Caco-2 (cell line): ENCODE data around the gene GALNT17. TPM values are rescaled to one million over a fixed set of nuclear protein-coding genes. Genes with fewer than 3 reads are reported as not detected.

Experiments
- BruUV-seq: library from RNA; stranded (reverse); fragments of 400-500 nt; replicated peaks from 2 replicates; lab custom pipeline; 2021; lab: Mats Ljungman, UMichigan
- CTCF ChIA-PET: fragments of 300-600 bp; sonication (Branson Sonifier 250); formaldehyde crosslinking; loops from one replicate; lab custom pipeline; 2022; ENCODE audit warnings: antibody characterized with exemption; lab: Charles Lee
- POLR2A ChIA-PET: fragments of 300-600 bp; sonication (Branson Sonifier 250); formaldehyde crosslinking; loops from one replicate; lab custom pipeline; 2022; ENCODE audit warnings: antibody characterized with exemption; lab: Charles Lee
- DNase-seq, 2 experiments: peaks; one replicate each; pipeline versions ENCODE4 v3.0.0 to v3.0.0-alpha.2; 2020 to 2022
- H3K27me3 ChIP-seq: replicated peaks from 2 replicates; pipeline ENCODE4 v1.6.0; 2011; ENCODE audit warnings: low read length; ENCODE audit not compliant: control insufficient read depth, insufficient read depth
- H3K36me3 ChIP-seq: 2 replicates; pipeline ENCODE4 v1.5.1; 2011; ENCODE audit warnings: low read length; ENCODE audit not compliant: control insufficient read depth, insufficient read depth
- H3K4me1 ChIP-seq: fragments of 250-450 bp; sonication (Bioruptor Pico); 2 replicates; pipeline ENCODE4 v1.5.1; 2020; ENCODE audit warnings: mild to moderate bottlenecking
- H3K4me3 ChIP-seq: 2 replicates; pipeline ENCODE4 v1.5.1; 2011; ENCODE audit warnings: low read depth, mild to moderate bottlenecking, control low read depth, low read length
- H3K9me3 ChIP-seq: fragments of 250-450 bp; sonication (Bioruptor Pico); 2 replicates; pipeline ENCODE4 v1.5.1; 2020; ENCODE audit warnings: mild to moderate bottlenecking, moderate library complexity
- H3K27ac Mint-ChIP-seq: one replicate; pipeline ENCODE4 v1.8.0; 2022; ENCODE audit warnings: mixed read lengths; ENCODE audit not compliant: unreplicated experiment
- H3K27me3 Mint-ChIP-seq: one replicate; pipeline ENCODE4 v1.8.0; 2022; ENCODE audit warnings: mixed read lengths; ENCODE audit not compliant: insufficient read depth, unreplicated experiment
- H3K36me3 Mint-ChIP-seq: one replicate; pipeline ENCODE4 v1.8.0; 2022; ENCODE audit warnings: mild to moderate bottlenecking, mixed read lengths; ENCODE audit not compliant: insufficient read depth, unreplicated experiment
- H3K4me1 Mint-ChIP-seq: one replicate; pipeline ENCODE4 v1.8.0; 2022; ENCODE audit warnings: low read depth, mixed read lengths; ENCODE audit not compliant: unreplicated experiment
- H3K4me3 Mint-ChIP-seq: one replicate; pipeline ENCODE4 v1.8.0; 2022; ENCODE audit warnings: mild to moderate bottlenecking, moderate library complexity, mixed read lengths; ENCODE audit not compliant: unreplicated experiment
- H3K9me3 Mint-ChIP-seq: one replicate; pipeline ENCODE4 v1.8.0; 2022; ENCODE audit warnings: mixed read lengths; ENCODE audit not compliant: unreplicated experiment
- CTCF ChIP-seq, 2 experiments: fragments of 200-600 bp in 1 of 2; IDR thresholded peaks; 1 replicate in 1 of 2; 2 replicates in 1 of 2; pipeline versions ENCODE4 v1.5.1 to v1.8.0; 2011 to 2022; ENCODE audit warnings: antibody characterized with exemption in 1 of 2, control low read depth in 1 of 2, inconsistent platforms in 1 of 2, low read depth in 1 of 2, low read length in 1 of 2, mild to moderate bottlenecking in 1 of 2, moderate library complexity in 1 of 2; ENCODE audit not compliant: insufficient read depth in 1 of 2, severe bottlenecking in 1 of 2, unreplicated experiment in 1 of 2
- intact Hi-C: fragments of 100-400 bp; cut with micrococcal nuclease; formaldehyde crosslinking; loops from one replicate; pipeline ENCODE4 v1.10.0; 2022; ENCODE audit not compliant: unreplicated experiment
- total RNA-seq: library from RNA; stranded (reverse); gene quantifications from 2 replicates; pipeline ENCODE4 v1.2.3, GENCODE V29; 2022

Gene GALNT17
- total RNA-seq, 1 experiment from 2014 or later, result not detected

DNA sequence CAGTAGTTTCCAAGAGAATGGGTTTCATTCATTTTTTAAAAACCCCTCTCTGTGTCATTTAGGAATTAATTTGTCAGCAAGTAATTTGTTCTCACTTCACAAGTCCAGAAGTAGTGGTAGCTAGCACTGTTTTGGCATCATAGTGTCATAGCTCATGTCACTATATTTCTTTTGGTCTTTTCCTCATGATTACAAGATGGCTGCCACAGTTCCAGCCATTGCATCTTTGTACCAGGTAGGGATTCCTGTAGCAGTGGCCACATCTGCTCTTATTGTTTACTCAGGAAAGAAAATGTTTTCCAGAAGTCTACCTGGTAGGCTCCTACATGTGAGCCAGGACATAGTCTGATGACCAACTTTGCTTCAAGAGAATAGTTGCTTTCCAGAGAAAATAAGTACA, 16.2 kb downstream of the GALNT17 start:
- H3K27me3 ChIP-seq, result no peaks in the 10 kb centered on the region
- H3K27ac Mint-ChIP-seq, result no peak overlapping the region
- BruUV-seq, result no TSS peak
- no peaks in the 10 kb centered on the region for H3K36me3 ChIP-seq
- no peak for DNase-seq
- ChIA-PET CTCF (no interaction called here), POLR2A (no interaction called here)
- no peaks in the 10 kb centered on the region for H3K27me3 Mint-ChIP-seq
- H3K4me3 Mint-ChIP-seq, result no peak overlapping the region
- H3K4me1 ChIP-seq, result no peaks in the 10 kb centered on the region
- no peaks in the 10 kb centered on the region for H3K4me1 Mint-ChIP-seq
- H3K9me3 Mint-ChIP-seq, result peaks cover 10% of the 10 kb centered on the region
- intact Hi-C loops, result no loop called here
- H3K36me3 Mint-ChIP-seq, result no peaks in the 10 kb centered on the region
- TF ChIP-seq CTCF (IDR thresholded peaks at IDR 0.05; ENCODE audit: insufficient read depth in 1 of 2, low read depth in 1 of 2, low read length in 1 of 2, severe bottlenecking in 1 of 2, unreplicated experiment in 1 of 2), result no peak
- H3K9me3 ChIP-seq, result no peaks in the 10 kb centered on the region
- H3K4me3 ChIP-seq, result no peak overlapping the region

- no peak overlapping the region for H3K4me3 Mint-ChIP-seq
- Histone ChIP-seq H3K4me3 (no peak overlapping the region), H3K9me3 (no peaks in the 10 kb centered on the region), H3K4me1 (no peaks in the 10 kb centered on the region), H3K27me3 (no peaks in the 10 kb centered on the region), H3K36me3 (no peaks in the 10 kb centered on the region)
- DNase-seq, result no peak
- H3K9me3 Mint-ChIP-seq, result peaks cover 8% of the 10 kb centered on the region
- H3K4me1 Mint-ChIP-seq, result no peaks in the 10 kb centered on the region
- H3K27me3 Mint-ChIP-seq, result no peaks in the 10 kb centered on the region
- H3K36me3 Mint-ChIP-seq, result no peaks in the 10 kb centered on the region
- intact Hi-C loops, result no loop called here
- ChIA-PET POLR2A (no interaction called here), CTCF (no interaction called here)
- no TSS peak for BruUV-seq
- H3K27ac Mint-ChIP-seq, result no peak overlapping the region
- no peak for TF ChIP-seq CTCF (IDR thresholded peaks at IDR 0.05; ENCODE audit: insufficient read depth in 1 of 2, low read depth in 1 of 2, low read length in 1 of 2, severe bottlenecking in 1 of 2, unreplicated experiment in 1 of 2)
These were observed 23.3 kb downstream of the GALNT17 start for GRCh38 chr7:71155236-71155635.

DNA sequence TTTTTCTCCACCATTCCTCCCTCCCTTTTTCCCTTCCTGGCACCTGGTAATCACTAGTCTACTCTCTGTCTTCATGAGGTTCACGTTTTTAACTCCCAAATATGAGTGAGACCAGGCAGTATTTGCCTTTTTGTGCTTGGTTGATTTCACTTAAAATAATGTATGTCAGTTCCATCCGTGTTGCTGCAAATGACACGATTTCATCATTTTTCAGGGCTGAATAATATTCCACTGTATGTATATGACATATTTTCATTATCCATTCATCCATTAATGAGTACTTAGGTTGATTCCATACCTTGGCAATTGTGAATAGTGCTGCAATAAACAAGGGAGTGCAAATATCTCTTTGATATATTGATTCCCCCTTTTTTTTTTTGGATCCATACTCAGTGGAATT, 25.8 kb downstream of the GALNT17 start:
- DNase-seq, result no peak
- H3K9me3 Mint-ChIP-seq, result peaks cover 8% of the 10 kb centered on the region
- H3K27ac Mint-ChIP-seq, result no peak overlapping the region
- POLR2A ChIA-PET, result no interaction called here
- Histone ChIP-seq H3K27me3 (no peaks in the 10 kb centered on the region), H3K4me1 (no peaks in the 10 kb centered on the region), H3K36me3 (no peaks in the 10 kb centered on the region), H3K9me3 (no peaks in the 10 kb centered on the region), H3K4me3 (no peak overlapping the region)
- intact Hi-C loops, result no loop called here
- no peaks in the 10 kb centered on the region for H3K4me1 Mint-ChIP-seq
- no peak overlapping the region for H3K4me3 Mint-ChIP-seq
- no TSS peak for BruUV-seq
- CTCF ChIA-PET, result no interaction called here
- no peaks in the 10 kb centered on the region for H3K36me3 Mint-ChIP-seq
- TF ChIP-seq CTCF (IDR thresholded peaks at IDR 0.05; ENCODE audit: insufficient read depth in 1 of 2, low read depth in 1 of 2, low read length in 1 of 2, severe bottlenecking in 1 of 2, unreplicated experiment in 1 of 2), result no peak
- no peaks in the 10 kb centered on the region for H3K27me3 Mint-ChIP-seq
